GM19455 (cell line): ENCODE data around the gene KLF15.

ENCODE experiments used
- ATAC-seq: cut with Tn5 transposase; IDR thresholded peaks from one replicate; pipeline ENCODE4 v1.9.1; 2021; ENCODE audit not compliant: unreplicated experiment

The KLF15 gene

DNA sequence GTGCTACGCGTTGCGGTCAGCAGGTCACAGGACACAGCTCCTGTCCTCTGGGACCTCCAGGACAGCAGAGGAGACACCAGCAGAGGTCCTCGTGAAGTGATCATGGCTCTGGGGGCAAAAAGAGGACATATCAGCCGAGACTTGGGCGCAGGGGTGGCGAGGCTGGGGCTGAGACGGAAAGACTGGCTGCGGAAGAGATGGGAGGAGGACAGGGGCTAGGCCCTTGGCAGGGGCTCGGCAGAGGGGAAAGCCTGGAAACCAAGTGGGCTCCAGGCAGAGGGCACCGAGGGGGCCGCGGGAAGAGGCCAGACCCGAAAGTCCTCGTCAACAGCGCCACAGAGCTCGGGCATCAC is 32.6 kb upstream of the KLF15 start:
- ATAC-seq, result no peak

DNA sequence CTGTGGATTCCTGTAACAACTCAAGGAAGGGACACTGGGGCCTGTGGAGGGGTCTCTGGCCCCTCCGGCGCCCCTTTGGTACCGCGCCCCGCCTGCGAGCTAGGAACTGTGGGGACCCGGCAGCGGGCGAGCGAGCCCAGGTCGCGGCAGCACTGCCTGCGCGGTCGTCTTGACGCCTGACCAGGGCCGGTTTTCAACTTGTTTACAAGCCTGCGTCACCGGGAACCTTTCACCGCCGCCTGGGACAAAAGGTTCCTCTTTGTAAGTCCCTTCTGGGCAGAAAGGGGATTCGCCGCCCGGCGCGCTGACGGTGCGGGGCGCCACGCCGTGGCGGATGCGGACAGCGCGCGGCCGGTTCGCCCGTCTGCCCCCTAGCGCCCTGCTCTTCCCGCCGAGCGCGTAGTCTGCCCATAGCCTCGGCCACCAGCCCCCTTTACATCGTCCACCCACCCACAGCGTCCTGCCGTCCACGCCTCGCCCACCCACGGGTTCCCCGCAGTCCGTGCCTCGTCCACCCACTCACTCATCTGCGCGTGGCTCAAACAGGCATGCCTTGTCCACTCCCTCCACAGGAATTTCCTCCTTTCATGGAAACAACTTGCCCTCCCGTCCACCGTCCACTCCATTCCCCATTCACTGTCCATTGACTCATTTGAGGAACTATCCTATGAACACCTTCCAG is 32.0 kb upstream of the KLF15 start:
- ATAC-seq, result no peak

DNA sequence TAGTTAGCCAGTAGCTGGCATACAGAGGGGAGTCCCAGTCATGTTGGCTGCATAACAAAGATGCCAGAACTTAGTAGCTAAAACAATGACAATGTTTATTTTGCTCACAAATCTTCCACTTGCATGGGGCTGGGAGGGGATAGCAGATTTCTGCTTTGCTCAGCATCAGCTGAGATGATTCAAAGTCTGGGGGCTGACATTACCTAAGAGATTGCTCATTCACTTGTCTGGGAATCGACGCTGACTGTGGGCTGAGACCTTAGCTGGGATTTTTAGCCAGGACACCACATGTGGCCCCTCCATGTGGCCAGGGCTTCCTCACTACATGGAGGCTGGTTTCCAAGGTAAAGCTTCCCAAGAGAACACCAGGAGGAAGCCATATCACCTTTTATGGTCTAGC is 24.8 kb upstream of the KLF15 start:
- no peak for ATAC-seq

DNA sequence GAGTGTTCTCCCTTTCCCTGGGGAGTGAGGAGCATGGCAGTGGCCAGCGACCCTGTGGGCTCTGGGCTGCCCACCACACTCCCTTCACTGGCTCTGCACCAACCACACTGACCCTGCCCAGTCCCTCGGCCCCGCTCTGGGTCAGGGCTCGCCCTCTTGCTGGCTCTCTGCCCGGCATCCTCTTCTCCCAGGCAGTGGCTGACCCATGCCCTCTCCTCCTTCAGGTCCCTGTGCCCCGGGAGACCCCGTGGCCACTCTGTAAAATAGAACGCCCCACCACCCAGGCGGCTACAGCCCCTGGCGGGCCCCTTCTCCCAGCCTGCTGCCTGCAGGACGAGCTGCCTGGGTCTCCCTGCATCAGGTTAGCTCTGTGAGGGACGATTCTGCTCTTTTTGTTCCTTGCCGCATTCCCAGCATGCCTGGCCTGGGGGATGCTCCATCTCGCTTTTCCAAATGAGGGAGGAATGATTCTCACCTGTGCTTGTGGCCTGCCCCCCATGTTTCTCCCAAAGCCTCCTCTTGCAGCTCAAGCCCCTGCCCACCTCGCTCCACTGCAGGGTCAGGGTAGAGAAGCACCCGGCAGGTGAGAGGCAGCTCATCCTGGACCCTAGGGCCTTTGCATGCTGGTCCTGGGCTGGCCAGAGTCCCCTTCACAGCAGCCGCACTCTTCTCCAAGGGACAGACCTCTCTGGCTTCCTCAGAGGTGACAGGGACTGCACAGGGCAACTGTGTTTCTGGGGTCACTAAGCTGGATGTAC is 23.0 kb upstream of the KLF15 start:
- ATAC-seq, result no peak

DNA sequence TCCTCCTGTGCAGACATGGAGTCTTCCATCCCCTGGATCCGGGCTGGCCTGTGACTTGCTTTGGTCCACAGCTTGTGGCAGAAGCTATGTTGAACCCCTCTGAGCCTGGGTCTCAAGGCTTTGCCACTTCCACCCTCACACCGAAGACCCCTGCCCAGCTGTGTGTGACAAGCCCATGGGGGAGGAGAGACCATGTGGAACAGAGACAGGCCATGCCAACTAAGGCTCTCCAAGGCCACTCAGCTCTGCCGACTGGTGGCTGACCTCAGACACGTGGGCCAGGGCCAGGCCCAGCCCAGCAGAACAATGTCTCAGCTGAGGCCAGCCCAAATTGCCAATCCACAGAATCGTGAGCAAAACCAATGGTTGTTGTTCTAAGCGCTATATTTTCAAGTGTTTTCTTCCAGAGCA is 21.1 kb upstream of the KLF15 start:
- no peak for ATAC-seq

DNA sequence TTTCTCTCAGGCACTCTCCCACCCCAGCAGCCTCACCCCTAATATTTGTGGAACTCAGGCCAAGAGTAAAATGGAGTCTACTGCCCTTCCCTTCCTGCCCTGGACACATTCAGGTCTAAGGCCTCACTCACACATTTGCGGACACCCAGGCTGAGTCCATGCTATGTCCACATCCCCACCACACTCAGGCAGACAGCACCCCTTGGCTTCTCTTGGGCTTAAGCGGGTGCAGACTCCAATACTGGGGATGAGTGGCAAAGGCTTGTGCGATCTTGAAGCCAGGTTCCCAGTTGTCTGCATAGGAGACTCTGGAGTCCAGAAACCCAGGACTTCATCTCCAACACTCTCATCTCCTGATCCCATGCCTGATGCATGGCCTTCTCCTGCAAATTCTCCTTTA is 20.0 kb upstream of the KLF15 start:
- ATAC-seq, result no peak

DNA sequence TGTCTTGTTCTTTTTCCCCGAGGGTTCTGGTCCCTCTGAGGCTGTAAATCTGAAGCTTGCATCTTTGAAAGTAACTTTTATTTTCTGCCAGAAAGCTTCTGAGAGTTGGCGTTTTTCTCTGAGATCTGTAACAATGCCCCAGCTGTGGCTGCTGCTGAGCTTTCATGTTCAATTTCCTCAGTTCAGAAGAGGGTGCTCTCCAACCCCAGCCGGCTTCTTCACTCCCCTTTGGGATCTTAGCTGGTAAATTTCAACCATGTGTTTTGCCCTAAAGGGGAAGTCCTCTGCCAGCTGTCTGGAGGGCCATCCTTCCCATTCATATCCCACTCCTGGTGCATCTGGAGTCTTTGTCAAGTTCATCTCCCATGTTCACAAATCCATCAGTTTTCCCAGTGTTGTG is 19.2 kb upstream of the KLF15 start:
- no peak for ATAC-seq

DNA sequence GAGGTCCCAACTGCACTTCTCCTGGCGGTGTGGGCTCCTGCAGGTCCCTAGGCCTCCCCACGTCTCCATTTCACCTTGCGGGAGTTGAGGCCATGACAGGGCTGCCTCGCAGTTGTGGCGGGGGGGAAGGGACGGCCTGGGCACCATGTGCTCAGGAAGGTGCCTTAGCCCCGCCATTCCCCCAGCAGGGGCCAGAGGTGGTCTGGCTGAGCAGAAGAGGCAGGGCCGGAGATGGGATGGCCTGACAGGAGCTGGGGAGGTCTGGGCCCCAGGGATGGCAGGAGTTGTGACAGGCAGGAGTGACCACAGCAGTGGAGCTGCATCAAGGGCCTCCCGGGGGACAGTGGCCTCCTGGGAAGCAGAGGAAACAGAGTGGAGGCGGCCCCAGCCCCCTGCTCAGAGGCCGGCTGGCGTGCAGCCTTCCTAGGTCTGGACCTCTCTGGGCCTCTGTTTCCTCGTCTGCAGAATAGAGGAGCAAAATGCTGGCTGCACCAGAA is 18.7 kb upstream of the KLF15 start:
- no peak for ATAC-seq

DNA sequence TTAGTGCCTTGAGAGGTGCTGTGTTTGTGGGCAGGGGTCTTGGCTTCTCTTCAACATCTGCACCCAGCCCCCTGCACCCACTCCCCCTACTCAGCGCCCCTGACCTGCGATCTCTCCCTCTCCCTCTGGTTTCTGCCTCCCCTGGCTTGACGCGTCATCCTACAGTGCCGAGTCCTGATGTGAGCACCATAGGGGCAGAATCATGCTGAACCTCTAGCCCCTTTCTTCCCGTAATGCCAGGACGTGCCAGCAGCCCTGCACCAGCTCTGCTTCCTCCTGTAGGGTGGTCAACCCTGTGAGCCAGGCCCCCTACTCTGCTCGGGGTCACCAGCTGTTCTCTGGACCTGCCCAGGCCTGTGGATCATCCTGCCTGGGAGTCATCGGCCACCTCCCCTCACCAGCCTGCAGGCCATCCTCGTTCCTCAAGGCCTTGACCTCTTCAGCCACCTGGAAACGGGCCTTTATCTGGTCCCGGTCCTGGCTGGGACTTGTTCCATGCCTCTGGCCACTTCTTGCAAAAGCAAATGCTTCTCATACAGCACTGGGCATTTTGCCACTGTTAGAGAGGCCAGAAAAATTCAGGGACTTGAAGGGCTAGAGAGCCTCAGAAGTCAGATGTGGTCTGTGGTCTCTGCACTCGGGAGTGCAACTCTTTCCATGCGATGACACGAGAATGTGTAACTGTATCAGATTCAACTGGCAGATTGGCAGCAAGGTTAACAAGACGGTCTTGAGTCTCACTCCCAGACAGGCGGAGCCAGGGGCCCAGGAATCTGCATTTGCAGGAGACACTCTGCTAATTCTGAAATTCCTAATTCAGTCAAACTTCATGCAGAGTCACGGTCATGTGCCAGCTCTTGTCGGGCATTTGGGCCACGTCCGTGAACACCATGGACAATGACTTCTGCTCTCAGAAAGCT is 16.7 kb upstream of the KLF15 start:
- no peak for ATAC-seq

DNA sequence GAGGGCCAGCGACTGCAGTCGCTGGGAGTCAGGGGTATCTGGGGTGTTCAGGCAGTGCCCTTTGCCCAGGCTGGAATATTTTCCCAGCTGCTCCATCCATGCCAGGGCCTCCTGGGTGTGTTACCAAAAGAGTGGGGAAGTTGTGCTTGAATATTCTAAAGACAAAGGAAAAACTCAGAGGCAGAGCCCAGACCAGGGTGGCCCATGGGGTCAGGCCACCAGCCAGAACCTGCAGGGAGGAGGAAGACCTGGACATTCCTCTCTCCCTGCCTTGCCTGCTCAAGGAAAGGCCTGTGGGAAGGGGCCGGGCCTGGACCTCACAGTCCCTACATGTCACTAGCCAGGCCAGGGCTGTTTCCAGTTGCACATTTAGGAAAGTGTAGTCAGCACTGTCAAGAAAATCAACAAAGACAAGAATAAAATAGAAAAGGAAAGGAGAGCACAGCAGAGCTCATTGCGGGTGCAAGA is 16.0 kb upstream of the KLF15 start:
- ATAC-seq, result no peak

DNA sequence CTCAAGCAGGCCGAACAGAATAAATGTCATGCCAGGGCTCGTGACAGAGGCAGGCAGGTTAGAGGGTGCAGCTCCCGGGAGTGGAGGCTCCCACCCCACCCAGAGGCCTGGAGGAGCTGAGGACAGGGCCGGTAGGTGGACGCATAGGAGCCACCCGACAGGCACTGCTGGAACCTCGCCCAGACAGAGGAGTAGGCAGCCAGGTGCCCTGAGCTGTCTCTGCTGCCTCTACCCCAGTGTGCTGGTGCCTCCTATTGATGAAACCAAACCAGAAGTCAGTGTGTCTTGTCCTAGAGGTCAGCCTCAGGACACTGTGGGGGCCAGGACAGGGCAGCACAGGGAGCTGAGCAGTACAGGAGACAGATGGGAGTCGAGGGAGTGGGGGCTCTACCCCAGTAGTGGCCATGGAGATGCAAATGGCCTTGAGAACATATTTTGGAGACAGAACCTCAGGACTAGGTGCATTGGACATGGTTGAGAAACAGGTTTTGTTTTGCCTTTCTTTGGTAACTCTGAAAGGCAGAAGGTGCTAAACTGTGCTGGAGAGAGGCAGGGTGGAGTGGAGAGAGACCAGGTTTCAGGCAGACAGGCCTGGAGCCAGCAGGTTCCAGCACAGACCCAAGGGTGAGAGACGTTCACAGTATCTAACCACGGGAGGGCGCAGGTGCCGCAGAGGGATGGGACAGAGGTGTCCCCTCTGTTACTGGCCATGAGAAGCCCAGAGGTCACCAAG is 15.4 kb upstream of the KLF15 start:
- no peak for ATAC-seq

DNA sequence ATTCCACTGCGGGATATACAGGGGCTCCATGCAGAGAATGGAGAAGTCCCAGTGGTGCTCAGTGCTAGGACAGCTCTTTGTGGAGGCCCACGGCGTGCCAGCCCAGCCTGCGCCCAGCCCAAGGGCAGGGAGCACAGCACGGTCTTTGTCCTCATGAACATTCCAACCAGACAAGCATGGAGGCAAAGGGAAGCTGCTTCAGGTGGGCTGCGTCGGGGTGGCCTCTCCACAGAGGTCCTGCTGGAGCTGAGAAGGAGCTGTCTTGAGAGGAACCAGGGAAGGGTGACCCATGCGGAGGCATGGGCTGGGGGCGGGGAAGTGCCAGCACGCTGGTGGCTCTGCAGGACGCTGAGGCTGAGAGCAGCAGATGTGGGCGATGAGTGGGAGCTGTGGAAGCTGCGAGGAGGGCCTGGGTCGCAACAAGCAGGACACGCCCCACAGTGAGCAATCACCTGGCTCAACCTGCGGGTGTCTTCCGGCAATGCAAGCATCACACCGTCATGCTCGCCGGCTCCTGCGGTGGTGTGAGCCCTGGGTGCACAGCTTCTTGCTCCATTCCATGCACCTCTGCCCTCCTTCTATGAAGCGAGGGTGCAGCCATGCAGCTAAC is 14.0 kb upstream of the KLF15 start:
- no peak for ATAC-seq

DNA sequence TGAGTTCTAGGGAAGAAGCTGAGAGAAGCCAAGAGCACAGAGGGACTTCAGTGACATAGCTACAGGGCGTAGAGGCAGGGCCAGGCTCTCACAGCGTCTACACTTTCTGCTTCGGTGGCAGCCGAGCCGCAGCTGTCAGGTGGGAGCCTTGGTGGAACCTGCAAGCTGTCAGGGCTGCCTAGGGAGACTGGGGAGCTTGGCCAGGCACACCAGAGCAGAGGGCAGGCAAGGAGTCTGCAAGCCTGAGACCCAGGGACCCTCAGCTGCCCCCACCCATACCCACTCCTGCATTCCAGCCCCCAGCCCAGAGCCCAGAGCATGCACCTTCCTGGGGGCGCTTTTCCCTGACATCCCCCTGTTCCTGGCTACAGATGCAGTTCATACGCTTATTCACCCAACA is 13.4 kb upstream of the KLF15 start:
- ATAC-seq, result no peak

DNA sequence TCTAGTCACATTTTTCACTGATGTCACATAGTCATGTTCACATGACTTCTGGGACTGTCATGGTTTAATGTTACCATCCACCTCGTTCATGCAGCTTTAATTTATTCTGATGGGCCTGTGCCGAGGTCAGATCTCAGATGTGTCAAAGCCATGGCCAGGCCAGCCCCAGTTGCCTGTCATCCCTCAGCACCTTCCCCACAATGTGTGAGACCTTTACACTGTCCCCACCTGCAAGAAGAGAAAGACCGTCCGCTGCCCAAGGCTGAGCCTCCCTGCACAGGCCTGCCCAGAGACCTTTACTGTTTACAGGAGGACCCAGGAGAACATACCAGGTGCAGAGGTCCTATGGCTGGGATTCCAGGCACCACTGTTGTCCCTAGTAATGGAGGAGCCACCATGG is 12.8 kb upstream of the KLF15 start:
- ATAC-seq, result no peak

DNA sequence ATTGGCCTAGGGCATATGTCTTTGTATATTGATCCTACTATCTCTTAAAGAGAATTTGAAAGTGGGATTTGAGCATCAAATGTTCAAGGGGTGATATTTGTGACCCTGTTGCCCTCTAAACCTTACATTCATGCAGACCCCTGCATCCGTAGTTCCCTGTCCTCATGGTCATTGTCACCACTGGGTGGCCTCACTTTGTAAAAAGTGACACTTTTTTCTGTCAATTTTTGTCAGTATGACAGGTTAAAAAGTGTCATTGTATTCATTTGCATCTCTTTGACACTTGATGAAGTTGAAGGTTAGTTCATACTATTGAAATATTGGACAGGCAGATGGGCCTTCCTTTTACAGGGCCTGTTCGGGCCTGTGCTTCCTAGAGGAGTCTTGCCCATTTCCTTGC is 12.3 kb upstream of the KLF15 start:
- no peak for ATAC-seq

DNA sequence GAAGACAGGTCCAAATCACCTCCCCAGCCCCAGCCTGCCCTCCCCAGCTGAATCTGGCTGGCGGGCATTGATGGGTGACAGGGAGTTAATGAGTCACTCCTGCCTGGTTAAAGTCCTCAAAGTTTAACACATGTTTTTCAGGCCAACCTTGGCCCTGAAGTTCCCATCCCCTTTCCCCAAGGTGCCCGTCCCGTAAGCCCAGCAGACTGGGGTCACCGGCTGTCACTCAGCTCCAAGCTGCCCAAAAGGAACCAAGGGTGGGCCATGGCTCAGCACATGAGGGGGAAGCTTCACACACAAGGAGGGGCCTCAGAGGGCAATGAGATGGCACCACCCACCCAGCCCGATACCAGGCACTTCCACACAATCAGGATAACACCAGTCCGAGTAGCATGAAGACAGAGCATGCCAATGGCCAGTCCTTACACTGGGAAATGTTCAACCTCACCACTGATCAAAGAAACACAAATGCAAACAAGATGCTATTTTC is 10.2 kb upstream of the KLF15 start:
- ATAC-seq, result no peak

DNA sequence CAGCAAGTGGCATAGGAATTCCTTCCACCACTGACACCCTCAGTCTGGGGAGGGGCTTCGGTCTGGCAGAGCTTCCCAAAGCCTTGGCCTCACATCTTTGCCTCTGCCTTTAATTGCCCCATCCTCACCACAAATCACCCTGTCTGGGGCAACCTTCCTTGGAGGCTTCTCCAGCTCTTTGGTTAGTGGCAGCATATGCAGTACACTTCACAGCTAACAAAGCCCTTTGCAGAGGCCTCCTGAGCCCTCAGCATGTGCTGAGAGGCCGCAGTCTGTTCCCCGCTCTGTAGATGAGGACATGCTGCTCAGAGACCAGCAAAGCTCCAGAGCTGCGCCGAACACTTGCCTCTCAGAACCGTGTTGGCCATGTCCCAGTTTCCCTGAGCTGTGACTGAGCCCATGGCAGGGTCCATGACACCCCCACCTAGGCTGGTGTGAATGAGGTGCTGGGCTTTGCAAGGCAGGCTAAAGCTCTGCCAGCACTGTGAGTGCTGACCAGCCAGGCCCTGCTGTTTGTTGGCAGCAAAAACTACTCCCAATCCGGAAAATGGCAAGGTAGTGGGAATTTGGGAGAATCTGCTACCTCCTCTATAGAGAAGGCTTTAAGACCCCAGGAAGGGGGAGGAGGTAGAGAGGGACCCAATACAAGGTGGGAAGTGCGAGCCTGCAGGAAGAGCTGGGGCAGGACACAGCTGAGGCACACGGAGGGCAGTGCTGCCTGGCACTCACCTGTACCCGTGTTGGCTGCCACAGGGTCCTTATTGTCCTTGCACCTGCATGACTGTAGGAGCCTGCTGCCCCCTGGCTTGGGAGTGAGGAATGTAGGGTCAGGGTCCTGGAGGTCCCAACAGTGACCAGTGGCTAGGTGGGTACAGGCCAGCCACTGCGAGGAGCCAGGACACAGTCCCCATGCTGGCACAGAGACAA is 8.4 kb upstream of the KLF15 start:
- ATAC-seq, result no peak

DNA sequence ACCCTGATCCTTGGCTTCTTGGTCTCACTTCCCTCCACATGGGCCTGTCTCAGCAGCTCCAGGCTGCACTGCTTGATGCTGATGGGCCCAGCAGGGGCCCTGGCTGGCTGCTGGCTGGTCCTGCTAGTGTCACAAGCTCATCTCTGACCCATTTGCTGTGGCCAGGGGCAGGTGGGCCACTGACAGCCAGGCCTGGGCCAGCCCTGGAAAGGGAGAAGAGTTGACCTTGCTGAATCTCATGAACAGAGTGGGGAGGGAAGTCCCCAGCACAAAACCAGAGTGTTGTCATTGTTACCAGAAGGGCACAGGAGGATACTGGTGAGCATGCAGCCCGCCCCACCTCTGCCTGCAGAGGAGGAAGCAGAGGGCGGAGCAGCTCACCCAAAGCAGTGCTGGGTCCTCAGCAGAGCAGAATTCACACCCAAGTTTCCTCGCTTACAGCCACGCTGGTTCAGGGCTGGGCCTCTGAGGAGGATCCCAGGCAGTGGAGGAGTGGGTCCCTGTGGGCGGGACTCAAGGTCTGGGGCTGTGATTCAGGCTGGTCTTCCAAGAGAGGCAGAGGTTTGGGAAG is 7.6 kb upstream of the KLF15 start:
- no peak for ATAC-seq

DNA sequence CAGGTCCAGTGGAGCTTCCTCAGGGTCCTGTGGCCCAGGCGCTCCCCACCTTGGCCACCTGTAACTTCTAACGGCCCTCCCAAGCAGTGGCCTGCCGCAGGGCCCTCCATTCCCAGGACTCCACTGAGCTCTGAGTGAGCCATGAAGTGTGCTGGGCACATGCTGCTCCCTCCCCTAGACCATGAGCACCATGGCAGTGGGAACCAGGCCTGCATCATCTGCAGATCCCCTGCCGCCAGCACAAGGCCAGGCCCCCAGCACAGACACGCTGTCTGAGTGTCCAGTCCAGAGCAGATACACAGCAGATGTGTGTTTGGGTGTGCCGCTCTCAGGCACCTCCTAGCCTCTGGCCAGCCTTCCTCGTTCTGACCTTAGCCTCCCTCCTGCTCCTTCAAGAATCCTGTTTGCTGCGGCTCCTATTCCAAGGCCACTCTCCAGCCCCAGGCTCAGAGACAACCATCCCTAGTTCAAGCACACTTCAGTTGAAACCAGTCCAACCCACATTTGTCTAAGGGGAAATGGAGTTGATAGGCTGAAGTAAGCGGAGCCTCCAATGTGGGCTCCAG is 7.0 kb upstream of the KLF15 start:
- no peak for ATAC-seq
